Measurements from ENCODE around the gene SAMMSON. TPM values are rescaled to one million over a fixed set of nuclear protein-coding genes. Genes with fewer than 3 reads are reported as not detected.

Gene SAMMSON
- total and polyA plus RNA-seq, 2 experiments from 2014 or later: not detected

- no peaks in the 10 kb centered on the region for H3F3A ChIP-seq (replicated peaks; ENCODE audit: low read depth)
- no peak for DNase-seq (ENCODE audit: low spot score)
- peaks cover 12% of the 10 kb centered on the region for H3K9me2 ChIP-seq (ENCODE audit: insufficient read depth)
- Mint-ChIP-seq H3K4me3 (no peak overlapping the region), H3K27ac (no peak overlapping the region), H3K27me3 (ENCODE audit: insufficient read depth, low read depth, poor library complexity) (no peaks in the 10 kb centered on the region), H3K9me3 (no peaks in the 10 kb centered on the region), H3K36me3 (ENCODE audit: low read depth) (no peaks in the 10 kb centered on the region), H3K4me1 (peaks cover 35% of the 10 kb centered on the region)
- no peak overlapping the region for H3K27ac ChIP-seq (ENCODE audit: low read depth)
- no peak overlapping the region for H3K4me2 ChIP-seq
- no peak overlapping the region for H3K4me3 ChIP-seq
- no peaks in the 10 kb centered on the region for H3K27me3 ChIP-seq (ENCODE audit: insufficient read depth)
- H3K36me3 ChIP-seq (ENCODE audit: insufficient read depth): no peaks in the 10 kb centered on the region
- H2AFZ ChIP-seq: 0 out of 2 replicates have a peak overlapping the region, but pooled peaks have one; percentile 11
- no peaks in the 10 kb centered on the region for H3K79me2 ChIP-seq (replicated peaks; ENCODE audit: insufficient read depth)
- ATAC-seq: no peak
- TF ChIP-seq NANOG (IDR thresholded peaks at IDR 0.05; ENCODE audit: borderline replicate concordance): no peak
- TF ChIP-seq ZNF462 (CRISPR knock-in tag; IDR thresholded peaks at IDR 0.05): no peak
- TF ChIP-seq CREB1 (CRISPR knock-in tag; IDR thresholded peaks at IDR 0.05; ENCODE audit: low read depth): no peak
- TF ChIP-seq JUNB (IDR thresholded peaks at IDR 0.05; ENCODE audit: unreplicated experiment): no peak
- TF ChIP-seq EZH2phosphoT487 (IDR thresholded peaks at IDR 0.05; ENCODE audit: unreplicated experiment): no peak
- no peak for TF ChIP-seq ZNF114 (CRISPR knock-in tag; IDR thresholded peaks at IDR 0.05)
- TF ChIP-seq ETS1 (IDR thresholded peaks at IDR 0.05): no peak
- no peak for TF ChIP-seq REST (IDR thresholded peaks at IDR 0.05; ENCODE audit: unreplicated experiment)
- no peak for TF ChIP-seq STAT1 (IDR thresholded peaks at IDR 0.05; ENCODE audit: unreplicated experiment)
- no peak for TF ChIP-seq EZH2 (IDR thresholded peaks at IDR 0.05; ENCODE audit: low read depth, unreplicated experiment)
- TF ChIP-seq ZNF331 (CRISPR knock-in tag; IDR thresholded peaks at IDR 0.05; ENCODE audit: low read depth): no peak
- TF ChIP-seq POLR2AphosphoS5 (IDR thresholded peaks at IDR 0.05; ENCODE audit: low read depth): no peak
- TF ChIP-seq CTCF (conservative IDR thresholded peaks at IDR 0.05; ENCODE audit: low read depth in 2 of 2): no peak
- H3K4me1 ChIP-seq (ENCODE audit: insufficient read depth): peaks cover 42% of the 10 kb centered on the region
- H4K20me1 ChIP-seq (replicated peaks; ENCODE audit: insufficient read depth): no peaks in the 10 kb centered on the region
Observed at GRCh38 chr3:70053293-70053692, 53.8 kb downstream of the SAMMSON start.

Data from GM23338 (cell line).